H1 (cell line): ENCODE data around the gene SERP1.

ENCODE experiments used
- CTCF ChIP-seq, 3 experiments: IDR thresholded peaks; 1 replicate in 2 of 3; 2 replicates in 1 of 3; pipeline versions ENCODE4 v1.5.1 to v1.6.1; 2011; ENCODE audit warnings: low read length in 3 of 3, mild to moderate bottlenecking in 3 of 3, inconsistent platforms in 2 of 3, low read depth in 1 of 3, moderate library complexity in 1 of 3; ENCODE audit not compliant: insufficient read depth in 1 of 3; ENCODE audit errors: control extremely low read depth in 1 of 3
- RXRA ChIP-seq: IDR thresholded peaks from 2 replicates; pipeline ENCODE4 v1.6.1; 2011; ENCODE audit warnings: low read depth, mild to moderate bottlenecking, low read length, moderate library complexity; ENCODE audit not compliant: insufficient read depth

- no peak for TF ChIP-seq CTCF (IDR thresholded peaks at IDR 0.05; ENCODE audit: control extremely low read depth in 1 of 3, insufficient read depth in 1 of 3, low read depth in 1 of 3, low read length in 3 of 3)
- TF ChIP-seq RXRA = no peak
These were observed 5.3 kb downstream of the SERP1 start for GRCh38 chr3:150540991-150541390.
